HG03558 (cell line): ENCODE results near the gene LYZL1.
"Not testable (repeated sequence)": the region's sequence is repeated elsewhere in the genome, so short reads cannot be mapped to it uniquely, and the experiment has no call there.

Experiments
- ATAC-seq: cut with Tn5 transposase; IDR thresholded peaks from one replicate; pipeline ENCODE4 v1.9.1; 2021; ENCODE audit warnings: moderate number of reproducible peaks; ENCODE audit not compliant: unreplicated experiment; ENCODE audit errors: extremely low read depth

The LYZL1 gene

GRCh38 chr10:29304264-29304994 is 15.6 kb downstream of the LYZL1 start:
- ATAC-seq = no peak

- no peak for ATAC-seq
Observed at GRCh38 chr10:29304995-29305335, 16.1 kb downstream of the LYZL1 start.

- no peak for ATAC-seq
Observed at GRCh38 chr10:29306688-29307087, 17.8 kb downstream of the LYZL1 start.

- not testable (repeated sequence) for ATAC-seq
Observed at GRCh38 chr10:29308142-29308541, 19.3 kb downstream of the LYZL1 start.

- no peak for ATAC-seq
Observed at GRCh38 chr10:29309465-29309864, 20.6 kb downstream of the LYZL1 start.

GRCh38 chr10:29310463-29310862 is 21.6 kb downstream of the LYZL1 start:
- not testable (repeated sequence) for ATAC-seq

- no peak for ATAC-seq
Observed at GRCh38 chr10:29313071-29313470, 24.2 kb downstream of the LYZL1 start.

GRCh38 chr10:29314726-29315125 is 25.9 kb downstream of the LYZL1 start:
- ATAC-seq = no peak

- ATAC-seq = no peak
Observed at GRCh38 chr10:29315814-29316213, 26.9 kb downstream of the LYZL1 start.

- no peak for ATAC-seq
Observed at GRCh38 chr10:29316308-29317026, 27.6 kb downstream of the LYZL1 start.

GRCh38 chr10:29317027-29317420 is 28.2 kb downstream of the LYZL1 start:
- no peak for ATAC-seq

GRCh38 chr10:29317423-29318021 is 28.7 kb downstream of the LYZL1 start:
- no peak for ATAC-seq

- ATAC-seq = not testable (repeated sequence)
Observed at GRCh38 chr10:29318141-29319071, 29.5 kb downstream of the LYZL1 start.

GRCh38 chr10:29319205-29319781 is 30.4 kb downstream of the LYZL1 start:
- no peak for ATAC-seq

- ATAC-seq = not testable (repeated sequence)
Observed at GRCh38 chr10:29320680-29321121, 31.8 kb downstream of the LYZL1 start.

GRCh38 chr10:29321656-29322055 is 32.8 kb downstream of the LYZL1 start:
- ATAC-seq = no peak

- no peak for ATAC-seq
Observed at GRCh38 chr10:29322918-29323317, 34.0 kb downstream of the LYZL1 start.

GRCh38 chr10:29323367-29323766 is 34.5 kb downstream of the LYZL1 start:
- ATAC-seq = no peak

GRCh38 chr10:29324220-29324841 is 35.5 kb downstream of the LYZL1 start:
- no peak for ATAC-seq

GRCh38 chr10:29326299-29326698 is 37.4 kb downstream of the LYZL1 start:
- no peak for ATAC-seq
